ENCODE data around the gene PADI2. TPM values are rescaled to one million over a fixed set of nuclear protein-coding genes. Genes with fewer than 3 reads are reported as not detected.

PADI2 gene
- total and polyA plus RNA-seq, 2 experiments from 2014 or later, result 1.7 to 4.3 TPM

DNA sequence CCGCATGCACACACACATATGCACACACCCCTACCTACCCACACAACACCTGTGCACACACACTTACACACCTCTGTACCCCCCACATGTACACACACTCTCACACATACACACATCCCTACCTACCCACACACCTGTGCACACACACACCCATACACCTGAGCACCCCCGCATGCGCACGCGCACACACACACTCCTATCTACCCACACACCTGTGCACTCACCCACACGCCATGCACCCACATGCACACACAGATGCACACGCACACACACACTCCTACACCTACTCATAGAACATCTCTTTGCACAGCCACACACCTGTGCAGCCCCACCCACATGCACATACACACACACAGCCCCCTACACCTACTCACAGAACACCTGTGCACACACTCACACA is 15.5 kb upstream of the PADI2 start:
- no peak overlapping the region for H2AFZ ChIP-seq
- TF ChIP-seq ZNF331 (CRISPR knock-in tag; IDR thresholded peaks at IDR 0.05; ENCODE audit: low read depth) (no peak), ZNF114 (CRISPR knock-in tag; IDR thresholded peaks at IDR 0.05) (no peak), EZH2 (IDR thresholded peaks at IDR 0.05; ENCODE audit: low read depth, unreplicated experiment) (no peak)
- TF ChIP-seq, protein P1, sequence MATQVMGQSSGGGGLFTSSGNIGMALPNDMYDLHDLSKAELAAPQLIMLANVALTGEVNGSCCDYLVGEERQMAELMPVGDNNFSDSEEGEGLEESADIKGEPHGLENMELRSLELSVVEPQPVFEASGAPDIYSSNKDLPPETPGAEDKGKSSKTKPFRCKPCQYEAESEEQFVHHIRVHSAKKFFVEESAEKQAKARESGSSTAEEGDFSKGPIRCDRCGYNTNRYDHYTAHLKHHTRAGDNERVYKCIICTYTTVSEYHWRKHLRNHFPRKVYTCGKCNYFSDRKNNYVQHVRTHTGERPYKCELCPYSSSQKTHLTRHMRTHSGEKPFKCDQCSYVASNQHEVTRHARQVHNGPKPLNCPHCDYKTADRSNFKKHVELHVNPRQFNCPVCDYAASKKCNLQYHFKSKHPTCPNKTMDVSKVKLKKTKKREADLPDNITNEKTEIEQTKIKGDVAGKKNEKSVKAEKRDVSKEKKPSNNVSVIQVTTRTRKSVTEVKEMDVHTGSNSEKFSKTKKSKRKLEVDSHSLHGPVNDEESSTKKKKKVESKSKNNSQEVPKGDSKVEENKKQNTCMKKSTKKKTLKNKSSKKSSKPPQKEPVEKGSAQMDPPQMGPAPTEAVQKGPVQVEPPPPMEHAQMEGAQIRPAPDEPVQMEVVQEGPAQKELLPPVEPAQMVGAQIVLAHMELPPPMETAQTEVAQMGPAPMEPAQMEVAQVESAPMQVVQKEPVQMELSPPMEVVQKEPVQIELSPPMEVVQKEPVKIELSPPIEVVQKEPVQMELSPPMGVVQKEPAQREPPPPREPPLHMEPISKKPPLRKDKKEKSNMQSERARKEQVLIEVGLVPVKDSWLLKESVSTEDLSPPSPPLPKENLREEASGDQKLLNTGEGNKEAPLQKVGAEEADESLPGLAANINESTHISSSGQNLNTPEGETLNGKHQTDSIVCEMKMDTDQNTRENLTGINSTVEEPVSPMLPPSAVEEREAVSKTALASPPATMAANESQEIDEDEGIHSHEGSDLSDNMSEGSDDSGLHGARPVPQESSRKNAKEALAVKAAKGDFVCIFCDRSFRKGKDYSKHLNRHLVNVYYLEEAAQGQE (IDR thresholded peaks at IDR 0.05; ENCODE audit: unreplicated experiment), result no peak
- no peak for ATAC-seq

DNA sequence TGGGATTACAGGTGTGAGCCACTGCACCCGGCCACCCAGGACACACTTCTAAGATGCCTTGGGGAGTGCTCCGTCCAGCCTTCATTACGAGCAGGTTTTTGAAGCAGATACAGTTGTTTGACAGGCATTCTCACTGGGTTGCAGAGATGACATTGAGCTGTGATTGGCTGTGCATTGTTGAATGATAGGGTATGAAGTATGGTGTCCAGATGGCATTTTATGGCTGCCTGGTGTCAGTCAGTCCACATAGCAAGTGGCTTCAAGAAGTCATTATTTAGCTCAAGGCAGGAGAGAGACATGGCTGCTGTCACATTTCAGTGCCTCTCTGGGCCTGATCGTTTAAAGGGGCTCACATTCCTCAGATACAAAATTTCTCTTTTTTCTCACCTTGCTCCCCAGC is 14.8 kb upstream of the PADI2 start:
- no peaks in the 10 kb centered on the region for H3K79me2 ChIP-seq (replicated peaks; ENCODE audit: insufficient read depth)

More for the DNA sequence above, 15.5 kb upstream of the PADI2 start:
- Histone ChIP-seq H3F3A (replicated peaks; ENCODE audit: low read depth) (no peaks in the 10 kb centered on the region), H3K27me3 (ENCODE audit: insufficient read depth) (no peaks in the 10 kb centered on the region), H3K79me2 (replicated peaks; ENCODE audit: insufficient read depth) (no peaks in the 10 kb centered on the region), H3K9me2 (ENCODE audit: insufficient read depth) (peaks cover 9% of the 10 kb centered on the region), H3K4me1 (ENCODE audit: insufficient read depth) (peaks cover 19% of the 10 kb centered on the region), H3K4me3 (no peak overlapping the region), H3K36me3 (ENCODE audit: insufficient read depth) (no peaks in the 10 kb centered on the region), H3K4me2 (no peak overlapping the region), H3K27ac (ENCODE audit: low read depth) (no peak overlapping the region), H4K20me1 (replicated peaks; ENCODE audit: insufficient read depth) (no peaks in the 10 kb centered on the region)
- DNase-seq (ENCODE audit: low spot score), result no peak
- H3K27ac Mint-ChIP-seq, result no peak overlapping the region
- peaks cover 11% of the 10 kb centered on the region; the same call in 1 of the 3 replicates for H3K9me3 Mint-ChIP-seq
- peaks cover 13% of the 10 kb centered on the region for H3K4me1 Mint-ChIP-seq
- H3K36me3 Mint-ChIP-seq (ENCODE audit: low read depth), result 0 out of 3 replicates have a peak, but pooled peaks cover 4% of the 10 kb centered on the region
- peaks cover 10% of the 10 kb centered on the region for H3K27me3 Mint-ChIP-seq (ENCODE audit: insufficient read depth, low read depth, poor library complexity)
- H3K4me3 Mint-ChIP-seq, result no peak overlapping the region

More for the DNA sequence above, 14.8 kb upstream of the PADI2 start:
- Histone ChIP-seq H3F3A (replicated peaks; ENCODE audit: low read depth) (no peaks in the 10 kb centered on the region), H3K27ac (ENCODE audit: low read depth) (no peak overlapping the region), H3K27me3 (ENCODE audit: insufficient read depth) (no peaks in the 10 kb centered on the region), H2AFZ (no peak overlapping the region), H3K4me1 (ENCODE audit: insufficient read depth) (peaks cover 25% of the 10 kb centered on the region), H4K20me1 (replicated peaks; ENCODE audit: insufficient read depth) (no peaks in the 10 kb centered on the region), H3K4me2 (no peak overlapping the region), H3K9me2 (ENCODE audit: insufficient read depth) (peaks cover 9% of the 10 kb centered on the region), H3K36me3 (ENCODE audit: insufficient read depth) (no peaks in the 10 kb centered on the region), H3K4me3 (no peak overlapping the region)
- DNase-seq (ENCODE audit: low spot score) (no peak), ATAC-seq (no peak)
- no peak overlapping the region for H3K27ac Mint-ChIP-seq
- 0 out of 3 replicates have a peak, but pooled peaks cover 4% of the 10 kb centered on the region for H3K36me3 Mint-ChIP-seq (ENCODE audit: low read depth)
- H3K4me1 Mint-ChIP-seq, result peaks cover 17% of the 10 kb centered on the region
- peaks cover 12% of the 10 kb centered on the region for H3K27me3 Mint-ChIP-seq (ENCODE audit: insufficient read depth, low read depth, poor library complexity)
- H3K4me3 Mint-ChIP-seq, result no peak overlapping the region
- peaks cover 11% of the 10 kb centered on the region; the same call in 1 of the 3 replicates for H3K9me3 Mint-ChIP-seq
- TF ChIP-seq, protein P2, sequence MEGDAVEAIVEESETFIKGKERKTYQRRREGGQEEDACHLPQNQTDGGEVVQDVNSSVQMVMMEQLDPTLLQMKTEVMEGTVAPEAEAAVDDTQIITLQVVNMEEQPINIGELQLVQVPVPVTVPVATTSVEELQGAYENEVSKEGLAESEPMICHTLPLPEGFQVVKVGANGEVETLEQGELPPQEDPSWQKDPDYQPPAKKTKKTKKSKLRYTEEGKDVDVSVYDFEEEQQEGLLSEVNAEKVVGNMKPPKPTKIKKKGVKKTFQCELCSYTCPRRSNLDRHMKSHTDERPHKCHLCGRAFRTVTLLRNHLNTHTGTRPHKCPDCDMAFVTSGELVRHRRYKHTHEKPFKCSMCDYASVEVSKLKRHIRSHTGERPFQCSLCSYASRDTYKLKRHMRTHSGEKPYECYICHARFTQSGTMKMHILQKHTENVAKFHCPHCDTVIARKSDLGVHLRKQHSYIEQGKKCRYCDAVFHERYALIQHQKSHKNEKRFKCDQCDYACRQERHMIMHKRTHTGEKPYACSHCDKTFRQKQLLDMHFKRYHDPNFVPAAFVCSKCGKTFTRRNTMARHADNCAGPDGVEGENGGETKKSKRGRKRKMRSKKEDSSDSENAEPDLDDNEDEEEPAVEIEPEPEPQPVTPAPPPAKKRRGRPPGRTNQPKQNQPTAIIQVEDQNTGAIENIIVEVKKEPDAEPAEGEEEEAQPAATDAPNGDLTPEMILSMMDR (conservative IDR thresholded peaks at IDR 0.05; ENCODE audit: low read depth in 2 of 2), result no peak
- no peak for TF ChIP-seq NANOG (IDR thresholded peaks at IDR 0.05; ENCODE audit: borderline replicate concordance)
- TF ChIP-seq POLR2AphosphoS5 (IDR thresholded peaks at IDR 0.05; ENCODE audit: low read depth), result no peak
- no peak for TF ChIP-seq STAT1 (IDR thresholded peaks at IDR 0.05; ENCODE audit: unreplicated experiment)
- no peak for TF ChIP-seq EZH2 (IDR thresholded peaks at IDR 0.05; ENCODE audit: low read depth, unreplicated experiment)
- no peak for TF ChIP-seq JUNB (IDR thresholded peaks at IDR 0.05; ENCODE audit: unreplicated experiment)
- no peak for TF ChIP-seq ZNF331 (CRISPR knock-in tag; IDR thresholded peaks at IDR 0.05; ENCODE audit: low read depth)
- TF ChIP-seq, protein P3, sequence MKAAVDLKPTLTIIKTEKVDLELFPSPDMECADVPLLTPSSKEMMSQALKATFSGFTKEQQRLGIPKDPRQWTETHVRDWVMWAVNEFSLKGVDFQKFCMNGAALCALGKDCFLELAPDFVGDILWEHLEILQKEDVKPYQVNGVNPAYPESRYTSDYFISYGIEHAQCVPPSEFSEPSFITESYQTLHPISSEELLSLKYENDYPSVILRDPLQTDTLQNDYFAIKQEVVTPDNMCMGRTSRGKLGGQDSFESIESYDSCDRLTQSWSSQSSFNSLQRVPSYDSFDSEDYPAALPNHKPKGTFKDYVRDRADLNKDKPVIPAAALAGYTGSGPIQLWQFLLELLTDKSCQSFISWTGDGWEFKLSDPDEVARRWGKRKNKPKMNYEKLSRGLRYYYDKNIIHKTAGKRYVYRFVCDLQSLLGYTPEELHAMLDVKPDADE (IDR thresholded peaks at IDR 0.05), result no peak
